HCT116 (cell line): Measurements from ENCODE around the gene FRAS1.

Source experiments
- CTCF ChIP-seq, 3 experiments: fragments of 200-600 bp in 1 of 3; sonication (generic) in 1 of 3; IDR thresholded peaks in 2 of 3; conservative IDR thresholded peaks in 1 of 3; 2 replicates each; pipeline ENCODE4 v1.5.1; 2012 to 2017; ENCODE audit warnings: low read depth in 2 of 3, low read length in 2 of 3, antibody characterized with exemption in 1 of 3, borderline replicate concordance in 1 of 3, control low read depth in 1 of 3, mild to moderate bottlenecking in 1 of 3, mixed read lengths in 1 of 3, mixed run types in 1 of 3, moderate library complexity in 1 of 3; ENCODE audit not compliant: insufficient read depth in 1 of 3
- EZH2 ChIP-seq: fragments of 200-600 bp; sonication (generic); IDR thresholded peaks from 2 replicates; pipeline ENCODE4 v1.6.1; 2017; ENCODE audit warnings: antibody characterized with exemption, mixed run types
- EZH2phosphoT487 ChIP-seq: fragments of 200-600 bp; IDR thresholded peaks from 2 replicates; pipeline ENCODE4 v1.6.1; 2018; ENCODE audit warnings: antibody characterized with exemption, borderline replicate concordance
- JUND ChIP-seq: IDR thresholded peaks from 2 replicates; pipeline ENCODE4 v1.6.1; 2012
- POLR2A ChIP-seq: IDR thresholded peaks from 2 replicates; pipeline ENCODE4 v1.7.0; 2011; ENCODE audit warnings: borderline replicate concordance; ENCODE audit not compliant: insufficient read depth, insufficient read length; ENCODE audit errors: extremely low read depth
- POLR2AphosphoS5 ChIP-seq: IDR thresholded peaks from 2 replicates; pipeline ENCODE4 v1.6.1; 2011; ENCODE audit warnings: mild to moderate bottlenecking, low read depth, low read length, moderate library complexity
- RAD21 ChIP-seq: IDR thresholded peaks from 2 replicates; pipeline ENCODE4 v1.6.1; 2012; ENCODE audit warnings: low read depth, mild to moderate bottlenecking
- TCF7L2 ChIP-seq: IDR thresholded peaks from 2 replicates; pipeline ENCODE4 v1.7.0; 2011; ENCODE audit warnings: borderline replicate concordance, inconsistent platforms; ENCODE audit not compliant: insufficient read depth, insufficient read length; ENCODE audit errors: extremely low read depth
- ZFX ChIP-seq: fragments of 450-650 bp; IDR thresholded peaks from 2 replicates; pipeline ENCODE4 v1.6.1; 2017

DNA sequence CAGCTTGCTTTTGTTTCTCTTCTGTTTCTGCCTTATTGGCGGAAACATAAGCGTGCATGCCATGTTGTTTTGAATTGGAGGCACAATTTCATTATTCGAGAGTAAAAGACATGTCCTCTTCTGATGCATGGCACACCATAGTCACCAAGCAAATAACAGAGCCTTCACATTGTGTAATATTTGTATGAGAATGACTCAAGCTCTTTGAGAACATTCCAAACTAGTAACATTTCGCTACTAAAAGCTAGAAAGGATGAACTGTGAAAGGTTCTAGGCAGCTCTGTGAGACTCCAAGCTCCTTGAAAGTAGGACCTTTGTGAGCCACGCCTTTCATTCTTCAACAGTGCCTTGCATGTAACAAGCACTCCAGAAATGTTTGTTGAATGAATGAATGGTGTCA is 485.2 kb downstream of the FRAS1 start:
- TF ChIP-seq TCF7L2 (no peak), EZH2 (no peak), ZFX (no peak), CTCF (IDR thresholded peaks at IDR 0.05 in 2 of 3, conservative IDR thresholded peaks at IDR 0.05 in 1 of 3; ENCODE audit: borderline replicate concordance in 1 of 3, insufficient read depth in 1 of 3, low read depth in 2 of 3, low read length in 2 of 3) (no peak), POLR2A (no peak), EZH2phosphoT487 (no peak), RAD21 (no peak), POLR2AphosphoS5 (no peak), JUND (no peak)
